ENCODE results near the gene TEAD1. TPM values are rescaled to one million over a fixed set of nuclear protein-coding genes. Genes with fewer than 3 reads are reported as not detected.
A peak's percentile ranks its signal among the peaks of the same experiment; 100 is the strongest.

TEAD1 gene
- total RNA-seq, 1 experiment from 2014 or later: 58.0 TPM

DNA sequence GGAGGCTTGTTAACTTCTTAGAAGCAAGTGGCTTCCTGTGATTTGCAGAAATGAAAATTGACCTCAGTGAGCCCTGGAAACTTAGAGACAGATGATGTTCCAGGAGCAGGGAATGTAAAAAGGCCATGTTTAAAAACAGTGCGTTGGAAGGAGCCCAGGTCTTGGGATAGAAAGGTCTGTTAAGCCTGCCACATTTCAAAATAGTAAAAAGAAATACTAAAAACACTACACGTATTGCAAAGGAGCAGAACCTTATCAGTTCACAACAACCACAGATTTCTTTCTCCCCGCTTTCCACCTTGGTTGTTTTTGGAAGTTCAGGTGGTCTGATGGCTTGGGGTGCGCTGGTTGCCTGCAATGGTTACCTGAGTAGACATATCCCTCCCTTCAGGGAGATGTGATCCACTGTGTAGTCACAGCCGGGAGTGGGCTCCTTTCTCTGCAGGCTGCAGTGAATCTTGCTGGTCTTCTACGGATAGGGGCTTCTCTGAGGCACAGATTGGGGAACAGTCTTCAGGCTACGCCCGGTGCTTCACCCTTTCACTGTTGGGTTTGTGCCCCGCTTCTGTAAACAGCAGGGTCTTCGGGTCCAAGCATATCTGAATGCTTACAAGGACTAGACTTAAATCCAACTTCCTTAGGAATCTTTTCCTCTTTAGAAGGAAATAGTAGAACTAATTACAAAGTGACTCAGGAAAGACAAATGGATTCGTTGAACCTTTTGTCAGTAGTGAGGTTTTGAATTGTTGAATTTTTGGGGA, 1.9 kb downstream of the TEAD1 start:
- peak; percentile 44 for DNase-seq
- H3K36me3 ChIP-seq (replicated peaks; ENCODE audit: control insufficient read depth, insufficient read depth, low read length): no peaks in the 10 kb centered on the region; the same call in 1 of the 2 replicates
- H3K27me3 ChIP-seq (ENCODE audit: control insufficient read depth, insufficient read depth, low read length): no peaks in the 10 kb centered on the region
- H3K4me3 ChIP-seq (ENCODE audit: insufficient read depth, low read depth, low read length): peak overlapping the region; percentile 54

DNA sequence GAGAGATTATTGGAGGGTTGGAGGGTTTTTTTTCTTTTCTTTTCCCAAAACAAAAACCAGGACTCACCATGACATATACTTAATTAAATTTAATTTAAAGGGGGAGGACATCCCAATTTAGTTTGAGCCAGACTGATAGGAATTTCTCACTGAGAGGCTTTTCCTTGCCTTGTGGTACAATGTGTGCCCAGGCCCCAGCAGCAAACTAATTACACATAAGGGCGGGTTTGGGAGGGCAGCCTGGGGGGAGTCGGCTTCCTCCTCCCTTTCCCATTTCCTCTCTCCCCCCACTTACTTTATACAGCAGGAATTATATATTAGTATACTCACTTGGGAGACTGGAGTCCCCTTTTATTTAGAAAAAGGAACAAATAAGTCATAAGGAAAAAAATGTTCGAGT, 2.9 kb downstream of the TEAD1 start:
- Histone ChIP-seq H3K36me3 (replicated peaks; ENCODE audit: control insufficient read depth, insufficient read depth, low read length) (no peaks in the 10 kb centered on the region; the same call in 1 of the 2 replicates), H3K27me3 (ENCODE audit: control insufficient read depth, insufficient read depth, low read length) (no peaks in the 10 kb centered on the region), H3K4me3 (ENCODE audit: insufficient read depth, low read depth, low read length) (no peak overlapping the region)
- DNase-seq: no peak

DNA sequence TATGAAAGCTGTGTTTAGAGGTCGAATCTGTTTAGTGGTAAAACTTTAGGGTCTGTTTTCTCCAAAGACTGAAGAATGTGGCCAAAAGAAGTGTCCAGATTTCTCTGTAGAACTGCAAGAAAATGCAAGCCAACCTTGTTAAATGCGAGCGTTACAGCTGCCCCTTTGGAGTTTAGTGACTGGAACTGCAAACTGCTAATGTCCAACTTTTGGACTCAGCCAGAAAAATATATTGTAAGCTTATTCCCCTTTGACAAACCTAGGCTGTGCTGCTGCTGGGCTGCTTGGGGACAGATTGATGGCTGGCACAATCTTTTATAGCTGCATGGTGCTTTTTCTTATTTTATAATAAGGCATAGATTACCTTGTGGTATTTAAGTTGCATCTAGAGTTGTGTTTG, 3.9 kb downstream of the TEAD1 start:
- no peaks in the 10 kb centered on the region; the same call in 1 of the 2 replicates for H3K36me3 ChIP-seq (replicated peaks; ENCODE audit: control insufficient read depth, insufficient read depth, low read length)
- H3K4me3 ChIP-seq (ENCODE audit: insufficient read depth, low read depth, low read length): no peak overlapping the region
- H3K27me3 ChIP-seq (ENCODE audit: control insufficient read depth, insufficient read depth, low read length): no peaks in the 10 kb centered on the region; the same call in 1 of the 2 replicates
- DNase-seq: no peak

DNA sequence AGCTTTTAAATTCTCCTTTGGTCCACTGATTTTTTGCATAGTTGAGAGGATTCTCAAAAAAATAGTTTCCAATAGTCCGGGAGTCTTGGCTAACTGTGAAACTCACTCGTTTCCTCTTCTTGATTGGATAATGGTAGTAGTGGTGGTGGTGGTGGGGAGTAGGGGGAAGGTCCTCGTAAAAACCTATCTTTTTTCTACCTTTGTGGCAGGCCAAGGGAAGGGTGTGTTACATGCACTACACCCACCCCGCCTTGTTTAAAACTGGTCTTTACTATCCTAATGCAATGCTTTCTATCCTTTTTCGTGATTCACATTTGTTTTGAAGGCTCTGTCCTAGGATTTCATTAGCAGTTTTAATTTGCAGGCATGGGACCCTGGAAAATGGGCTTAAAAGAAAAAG, 4.8 kb downstream of the TEAD1 start:
- no peak for DNase-seq
- H3K4me3 ChIP-seq (ENCODE audit: insufficient read depth, low read depth, low read length): no peak overlapping the region
- no peaks in the 10 kb centered on the region; the same call in 1 of the 2 replicates for H3K36me3 ChIP-seq (replicated peaks; ENCODE audit: control insufficient read depth, insufficient read depth, low read length)
- no peaks in the 10 kb centered on the region; the same call in 1 of the 2 replicates for H3K27me3 ChIP-seq (ENCODE audit: control insufficient read depth, insufficient read depth, low read length)

DNA sequence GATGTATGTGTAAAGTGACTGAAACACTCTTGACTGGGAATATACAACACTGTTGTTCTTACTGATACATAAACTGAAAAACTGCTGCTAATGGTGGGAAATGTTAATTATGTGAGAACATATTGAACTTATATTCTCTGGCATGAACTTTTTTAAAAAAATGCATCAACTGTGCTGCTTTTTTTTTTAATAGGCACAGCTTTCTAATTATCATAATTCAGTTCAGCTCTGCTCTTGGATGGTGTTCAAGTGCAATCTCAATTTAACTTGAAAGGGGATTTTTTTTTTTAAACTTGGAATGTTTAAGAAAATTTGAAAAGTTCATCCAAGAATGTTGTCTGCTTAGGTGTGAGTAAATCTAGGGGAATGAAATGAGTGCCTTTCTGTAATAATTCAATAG, 5.2 kb downstream of the TEAD1 start:
- H3K36me3 ChIP-seq (replicated peaks; ENCODE audit: control insufficient read depth, insufficient read depth, low read length): no peaks in the 10 kb centered on the region; the same call in 1 of the 2 replicates
- DNase-seq: no peak
- H3K4me3 ChIP-seq (ENCODE audit: insufficient read depth, low read depth, low read length): no peak overlapping the region

DNA sequence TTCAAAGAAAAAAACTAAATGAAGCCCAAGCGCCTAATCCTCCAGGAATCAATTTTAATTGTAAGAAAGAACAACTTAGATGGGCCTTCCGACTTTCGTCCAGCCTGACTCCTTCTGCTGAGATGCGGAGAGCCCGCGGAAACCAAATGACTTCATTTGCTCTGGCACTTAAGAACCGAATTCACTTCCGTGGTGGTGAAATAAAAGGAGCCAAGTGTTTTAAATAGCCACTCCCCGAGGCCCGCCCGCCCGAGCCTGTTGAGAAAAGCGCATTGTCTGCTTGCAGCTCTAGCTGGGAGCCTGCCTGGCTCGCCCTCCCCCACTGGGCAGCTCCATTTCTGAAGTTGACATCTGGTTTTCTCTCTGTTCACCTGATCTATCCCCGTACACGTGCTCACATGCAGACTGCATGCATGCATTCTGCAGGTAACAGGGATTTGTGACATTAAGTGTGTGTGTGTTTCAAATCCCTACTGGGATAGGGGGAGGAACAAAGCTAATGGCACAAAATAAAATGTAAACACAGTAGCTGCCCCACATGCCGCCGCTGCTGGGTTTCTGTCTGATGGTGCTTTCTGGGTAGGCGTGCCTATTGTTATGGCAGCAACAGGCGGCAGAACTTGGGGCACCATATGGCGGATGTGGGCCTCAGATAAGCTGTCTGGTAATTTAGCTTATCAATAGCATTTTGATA, 6.2 kb downstream of the TEAD1 start:
- DNase-seq: peak; percentile 79
- Histone ChIP-seq H3K36me3 (replicated peaks; ENCODE audit: control insufficient read depth, insufficient read depth, low read length) (no peaks in the 10 kb centered on the region; the same call in 1 of the 2 replicates), H3K4me3 (ENCODE audit: insufficient read depth, low read depth, low read length) (no peak overlapping the region), H3K27me3 (ENCODE audit: control insufficient read depth, insufficient read depth, low read length) (no peaks in the 10 kb centered on the region; the same call in 1 of the 2 replicates)

More for the DNA sequence above, 5.2 kb downstream of the TEAD1 start:
- no peaks in the 10 kb centered on the region; the same call in 1 of the 2 replicates for H3K27me3 ChIP-seq (ENCODE audit: control insufficient read depth, insufficient read depth, low read length)

DNA sequence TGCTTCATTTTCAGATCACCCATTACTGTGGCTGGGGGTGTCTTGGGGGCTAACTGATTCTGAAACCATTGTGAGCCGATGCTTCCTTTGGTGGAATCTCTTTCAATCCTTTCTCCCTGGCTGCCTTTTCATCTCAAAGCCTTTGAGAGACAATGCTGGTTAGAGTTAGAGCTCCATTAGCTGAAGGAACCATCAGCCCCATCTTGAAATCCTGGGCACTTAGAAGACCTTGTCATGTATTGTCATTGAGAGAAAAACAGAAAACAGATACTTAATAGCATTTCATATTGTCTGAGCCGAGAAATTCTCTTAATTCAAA, 6.7 kb downstream of the TEAD1 start:
- Histone ChIP-seq H3K36me3 (replicated peaks; ENCODE audit: control insufficient read depth, insufficient read depth, low read length) (no peaks in the 10 kb centered on the region; the same call in 1 of the 2 replicates), H3K27me3 (ENCODE audit: control insufficient read depth, insufficient read depth, low read length) (no peaks in the 10 kb centered on the region; the same call in 1 of the 2 replicates), H3K4me3 (ENCODE audit: insufficient read depth, low read depth, low read length) (no peak overlapping the region)
- no peak for DNase-seq

DNA sequence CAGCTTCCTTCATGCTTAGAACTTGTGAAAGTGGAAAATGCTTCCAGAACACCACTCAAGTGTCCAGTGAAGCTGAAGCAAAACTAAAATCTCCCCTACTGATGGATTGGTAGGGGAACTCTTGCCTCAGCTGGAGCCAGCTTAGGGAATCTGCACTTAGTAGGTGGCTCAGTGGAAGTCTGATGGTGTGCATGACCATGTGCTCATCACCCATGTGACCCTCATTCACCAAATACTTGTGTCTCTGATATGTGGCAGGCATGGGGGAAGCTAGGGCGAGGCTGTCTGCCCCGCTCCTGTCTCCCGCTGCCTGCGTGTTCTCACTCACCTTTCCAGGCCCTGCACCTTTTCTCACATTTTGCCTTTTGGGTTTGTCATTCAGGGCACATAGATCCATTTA, 7.2 kb downstream of the TEAD1 start:
- no peak for DNase-seq
- Histone ChIP-seq H3K4me3 (ENCODE audit: insufficient read depth, low read depth, low read length) (no peak overlapping the region), H3K27me3 (ENCODE audit: control insufficient read depth, insufficient read depth, low read length) (no peaks in the 10 kb centered on the region; the same call in 1 of the 2 replicates), H3K36me3 (replicated peaks; ENCODE audit: control insufficient read depth, insufficient read depth, low read length) (no peaks in the 10 kb centered on the region; the same call in 1 of the 2 replicates)

DNA sequence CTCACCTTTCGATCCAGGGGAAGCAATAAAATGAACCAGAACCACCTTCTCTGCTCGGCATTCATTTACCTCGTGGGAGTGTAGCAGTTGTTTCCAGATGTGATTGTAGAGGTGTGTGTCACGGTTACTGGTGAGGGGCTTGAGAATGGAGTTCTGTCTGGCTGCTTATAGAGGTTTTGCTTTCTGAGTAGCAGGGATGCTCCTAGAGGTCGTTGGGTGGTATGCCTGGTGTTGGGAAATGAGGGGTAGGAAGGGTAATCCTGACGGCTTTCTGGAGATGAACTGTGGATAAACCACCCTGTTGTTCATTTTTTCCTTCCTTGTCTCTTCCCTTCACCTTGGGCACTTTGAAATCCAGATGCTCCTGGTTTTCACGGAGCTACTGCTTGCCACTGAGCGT, 8.1 kb downstream of the TEAD1 start:
- H3K36me3 ChIP-seq (replicated peaks; ENCODE audit: control insufficient read depth, insufficient read depth, low read length): no peaks in the 10 kb centered on the region; the same call in 1 of the 2 replicates
- no peaks in the 10 kb centered on the region; the same call in 1 of the 2 replicates for H3K27me3 ChIP-seq (ENCODE audit: control insufficient read depth, insufficient read depth, low read length)
- no peak overlapping the region for H3K4me3 ChIP-seq (ENCODE audit: insufficient read depth, low read depth, low read length)
- DNase-seq: no peak

DNA sequence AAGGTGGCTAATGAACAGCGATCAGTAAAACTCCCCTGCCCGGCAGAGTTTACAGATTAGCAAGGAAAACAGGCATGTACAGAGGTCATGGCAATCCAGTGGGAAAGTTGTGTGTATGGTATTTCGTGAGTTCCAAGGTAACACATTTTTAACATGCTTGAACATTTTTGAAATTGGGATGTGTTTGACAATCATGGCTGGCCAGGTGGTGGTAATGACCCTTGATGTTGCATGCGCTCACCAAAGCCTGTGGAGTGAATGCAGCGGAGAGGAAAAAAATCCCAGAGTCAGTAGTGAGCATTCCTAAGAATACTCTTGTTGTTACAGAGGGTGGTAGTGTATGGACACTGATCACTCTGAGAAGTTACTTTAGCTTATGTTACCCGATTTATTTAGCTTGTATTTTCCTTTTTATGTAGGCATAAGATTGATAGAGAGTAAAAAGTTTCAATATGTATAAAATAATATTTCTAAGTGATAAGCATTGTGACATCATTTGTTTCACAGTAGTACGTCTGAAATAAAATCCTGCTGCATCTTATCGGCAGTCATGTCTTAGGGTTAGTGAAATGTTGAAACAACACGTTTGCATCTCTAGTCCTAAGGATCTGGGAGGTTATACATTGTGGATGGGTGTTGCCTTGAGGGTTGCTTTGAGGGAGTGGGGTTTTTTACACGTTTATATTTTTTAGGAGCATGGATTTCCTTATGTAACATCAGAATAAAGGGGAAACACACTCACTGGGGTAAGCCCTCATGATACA, 8.7 kb downstream of the TEAD1 start:
- Histone ChIP-seq H3K27me3 (ENCODE audit: control insufficient read depth, insufficient read depth, low read length) (no peaks in the 10 kb centered on the region; the same call in 1 of the 2 replicates), H3K4me3 (ENCODE audit: insufficient read depth, low read depth, low read length) (no peak overlapping the region), H3K36me3 (replicated peaks; ENCODE audit: control insufficient read depth, insufficient read depth, low read length) (no peaks in the 10 kb centered on the region; the same call in 1 of the 2 replicates)
- no peak for DNase-seq

DNA sequence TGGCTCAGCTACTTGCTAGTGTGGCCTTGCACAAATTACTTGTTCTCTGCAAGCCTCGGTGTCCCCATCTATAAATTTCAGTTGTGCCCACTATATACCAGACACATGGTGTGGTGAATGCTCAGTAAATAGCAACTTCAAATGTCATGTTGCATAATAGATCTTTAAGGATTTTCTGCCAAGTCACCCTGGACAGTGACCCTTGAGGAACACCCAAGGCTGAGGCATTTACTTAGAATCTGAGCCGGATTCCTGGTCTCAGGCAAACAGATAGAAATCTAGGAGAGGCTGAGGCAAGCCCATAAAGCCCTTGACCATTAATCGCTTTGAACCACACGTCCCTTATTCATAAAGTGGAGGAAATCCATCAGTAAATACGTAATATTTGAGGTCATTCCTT, 9.7 kb downstream of the TEAD1 start:
- no peaks in the 10 kb centered on the region for H3K36me3 ChIP-seq (replicated peaks; ENCODE audit: control insufficient read depth, insufficient read depth, low read length)
- no peaks in the 10 kb centered on the region; the same call in 1 of the 2 replicates for H3K27me3 ChIP-seq (ENCODE audit: control insufficient read depth, insufficient read depth, low read length)
- no peak for DNase-seq
- no peak overlapping the region for H3K4me3 ChIP-seq (ENCODE audit: insufficient read depth, low read depth, low read length)

DNA sequence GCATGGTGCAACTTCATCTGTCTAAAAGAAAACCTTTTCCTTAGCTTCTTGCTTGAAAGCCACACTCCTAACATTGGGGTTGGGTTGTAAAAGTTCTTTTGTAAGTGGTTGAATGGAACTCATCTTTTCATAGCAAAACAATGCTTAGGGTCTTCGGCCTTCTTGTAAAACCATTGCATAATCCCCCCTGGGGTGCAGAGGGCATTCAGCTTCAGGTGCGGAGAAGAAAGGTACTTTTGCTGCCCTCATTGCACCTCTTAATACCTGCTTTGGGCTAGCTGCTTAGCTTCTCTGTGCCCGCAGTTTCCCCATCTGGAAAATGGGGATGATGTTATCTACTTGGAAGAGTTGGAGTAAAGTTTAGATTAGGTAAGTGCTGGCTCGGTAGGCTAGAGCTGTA, 10.1 kb downstream of the TEAD1 start:
- Histone ChIP-seq H3K27me3 (ENCODE audit: control insufficient read depth, insufficient read depth, low read length) (no peaks in the 10 kb centered on the region; the same call in 1 of the 2 replicates), H3K4me3 (ENCODE audit: insufficient read depth, low read depth, low read length) (no peak overlapping the region), H3K36me3 (replicated peaks; ENCODE audit: control insufficient read depth, insufficient read depth, low read length) (no peaks in the 10 kb centered on the region)
- no peak for DNase-seq

DNA sequence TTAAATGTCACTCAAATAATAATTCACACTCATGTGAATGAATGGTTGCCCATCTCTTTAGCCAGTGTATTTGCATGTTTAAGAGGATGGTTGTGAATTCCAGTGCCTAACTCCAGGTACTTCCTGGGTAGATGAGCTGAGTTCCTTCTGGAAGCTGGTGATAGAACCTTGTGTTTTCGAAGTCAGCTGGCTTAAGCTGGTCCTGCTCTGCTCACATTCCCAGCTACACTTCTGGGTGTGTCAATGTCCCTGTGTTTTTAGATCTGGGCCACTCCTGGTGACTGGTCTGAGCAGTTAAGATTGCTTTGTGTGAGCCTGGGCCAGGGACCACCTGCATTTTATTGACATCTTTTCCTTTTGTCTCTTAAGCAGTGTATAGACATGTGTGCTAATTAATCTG, 10.6 kb downstream of the TEAD1 start:
- no peaks in the 10 kb centered on the region; the same call in 1 of the 2 replicates for H3K27me3 ChIP-seq (ENCODE audit: control insufficient read depth, insufficient read depth, low read length)
- H3K36me3 ChIP-seq (replicated peaks; ENCODE audit: control insufficient read depth, insufficient read depth, low read length): no peaks in the 10 kb centered on the region
- no peak for DNase-seq
- H3K4me3 ChIP-seq (ENCODE audit: insufficient read depth, low read depth, low read length): no peak overlapping the region

DNA sequence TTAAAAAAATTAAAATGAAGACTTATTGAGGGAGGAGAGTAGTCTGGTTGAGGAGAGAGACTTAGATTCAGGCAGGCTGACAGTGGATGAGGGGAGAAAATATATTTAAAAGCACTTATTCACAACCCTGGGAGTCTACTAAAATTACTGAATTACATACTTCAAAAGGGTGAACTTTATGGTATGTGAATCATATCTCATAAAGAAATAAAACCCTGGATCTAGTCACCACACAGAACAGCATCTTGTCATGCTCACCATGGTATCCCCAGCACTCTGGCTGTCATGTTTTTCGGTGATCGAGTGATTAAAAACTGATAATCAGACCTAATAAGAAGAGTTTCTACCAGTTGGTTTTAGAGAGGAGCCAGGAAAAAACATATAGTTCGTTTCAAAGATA, 11.0 kb downstream of the TEAD1 start:
- Histone ChIP-seq H3K4me3 (ENCODE audit: insufficient read depth, low read depth, low read length) (no peak overlapping the region), H3K36me3 (replicated peaks; ENCODE audit: control insufficient read depth, insufficient read depth, low read length) (no peaks in the 10 kb centered on the region), H3K27me3 (ENCODE audit: control insufficient read depth, insufficient read depth, low read length) (no peaks in the 10 kb centered on the region; the same call in 1 of the 2 replicates)
- DNase-seq: no peak

All from H7 (cell line).